GM21619 (cell line): Measurements from ENCODE around the gene CFAP91.

Source experiments
- ATAC-seq: cut with Tn5 transposase; IDR thresholded peaks from one replicate; pipeline ENCODE4 v1.9.1; 2021; ENCODE audit not compliant: unreplicated experiment

The CFAP91 gene

GRCh38 chr3:119738741-119739140, 35.9 kb downstream of the CFAP91 start:
- ATAC-seq: no peak

DNA sequence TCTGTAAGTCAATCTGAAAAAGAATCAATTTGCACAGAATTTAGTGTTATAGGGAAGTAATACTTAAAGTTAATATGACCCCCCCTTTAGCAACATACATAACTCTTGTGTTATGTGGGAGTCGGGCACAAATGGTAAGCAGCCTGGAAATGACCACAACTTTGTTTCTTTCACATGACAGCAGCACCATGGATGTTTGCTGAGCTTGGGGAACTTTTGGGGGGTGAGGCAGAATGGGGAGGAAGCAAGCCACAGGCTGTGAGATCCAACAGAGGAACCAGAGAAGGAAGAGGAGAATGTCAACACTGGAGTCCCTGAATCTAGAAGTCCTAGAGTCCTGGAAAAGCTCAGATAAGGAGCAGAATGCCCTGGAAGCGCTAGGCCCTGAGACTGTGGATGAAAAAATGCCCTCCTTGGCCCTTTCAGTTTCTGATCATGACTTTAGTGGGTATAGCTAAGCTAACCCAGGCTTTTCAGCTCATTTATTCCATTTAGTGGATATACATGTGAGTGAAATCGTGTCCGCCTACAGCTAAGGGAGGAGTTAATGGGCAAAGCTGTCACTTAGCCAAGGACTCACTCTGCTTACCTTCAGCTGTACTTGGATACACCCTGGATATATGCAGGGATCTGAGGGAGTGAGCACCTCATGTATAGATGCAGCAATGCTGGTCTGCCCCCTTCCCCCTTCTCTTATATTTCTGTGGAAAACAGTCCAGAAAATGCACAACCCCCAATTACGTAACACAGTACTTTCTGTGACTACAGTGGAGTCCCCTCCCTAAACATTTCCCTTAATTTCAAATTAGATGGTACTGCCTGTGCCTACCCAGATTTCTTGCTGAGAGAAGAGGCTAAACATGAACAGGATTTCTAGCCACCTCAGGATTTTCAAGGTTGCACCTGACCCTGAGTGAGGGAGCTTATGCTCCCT, 39.1 kb downstream of the CFAP91 start:
- ATAC-seq: no peak

- no peak for ATAC-seq
These were observed 41.1 kb downstream of the CFAP91 start for GRCh38 chr3:119743921-119744320.

- ATAC-seq: no peak
These were observed 43.1 kb downstream of the CFAP91 start for GRCh38 chr3:119745942-119746341.

- ATAC-seq: no peak
These were observed 43.6 kb downstream of the CFAP91 start for GRCh38 chr3:119746423-119746822.

DNA sequence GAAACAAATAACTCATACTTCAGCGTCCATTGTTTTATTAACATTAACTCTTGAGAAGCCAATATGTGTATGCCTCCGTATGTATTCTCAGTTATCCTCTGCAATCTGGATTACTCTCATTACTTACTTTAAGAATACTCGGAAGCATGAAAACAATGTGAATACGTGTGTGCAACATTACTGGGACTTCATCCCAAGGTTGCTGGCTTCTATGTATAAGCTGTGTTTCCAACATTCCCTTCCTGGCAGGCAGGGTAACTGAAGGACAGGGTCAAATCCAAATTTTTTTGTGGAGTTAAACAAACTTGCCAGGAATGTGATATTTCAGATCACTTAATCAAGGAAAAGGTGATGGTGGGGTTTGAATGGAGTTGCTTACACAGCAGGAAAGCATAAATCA, 44.5 kb downstream of the CFAP91 start:
- no peak for ATAC-seq

DNA sequence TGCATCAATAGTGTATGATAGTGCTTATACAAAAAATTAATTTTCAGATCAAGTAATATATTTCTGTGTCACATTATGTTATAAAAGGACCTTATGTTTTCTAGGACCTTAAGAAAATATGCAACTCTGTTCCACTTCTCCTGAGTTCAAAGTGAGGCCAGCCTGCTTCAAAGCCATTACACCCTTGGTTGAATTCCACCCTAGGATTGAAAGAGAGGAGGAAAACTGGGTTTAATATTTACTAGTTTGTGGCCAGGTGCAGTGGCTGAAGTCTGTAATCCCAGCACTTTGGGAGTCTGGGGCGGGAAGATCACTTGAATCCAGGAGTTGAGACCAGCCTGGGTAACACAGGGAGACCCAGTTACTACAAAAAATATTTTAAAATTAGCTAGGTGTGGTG, 46.2 kb downstream of the CFAP91 start:
- ATAC-seq: no peak

DNA sequence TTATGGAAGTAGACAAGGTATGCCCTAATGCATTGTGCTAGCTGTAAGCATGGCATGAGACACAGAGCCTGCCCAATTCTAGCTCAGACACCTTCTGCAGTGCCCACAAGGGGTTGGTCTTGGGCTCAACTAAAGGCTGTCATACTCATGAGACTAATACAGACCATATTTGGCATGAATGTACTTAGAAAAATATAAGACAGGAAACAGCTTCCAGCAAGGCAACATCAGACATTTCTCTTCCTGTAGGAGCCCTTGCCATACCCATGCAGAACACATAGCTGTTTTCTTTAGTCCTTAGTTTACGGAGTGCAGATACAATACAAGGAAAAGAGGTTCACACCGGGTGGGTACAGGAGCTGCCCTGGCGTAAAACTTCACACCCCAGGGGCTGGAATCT, 48.6 kb downstream of the CFAP91 start:
- ATAC-seq: no peak
